Liver (tissue), 3 donors: ENCODE data around the gene MAPK8IP3.

Experiments
- CTCF ChIP-seq: fragments of 150-350 bp; IDR thresholded peaks from 2 replicates; pipeline ENCODE4 v1.5.1; 2017; ENCODE audit warnings: improper control_type of control experiment, low read depth, low read length; ENCODE audit not compliant: missing input control
- GABPA ChIP-seq, 2 donors: IDR thresholded peaks in 1 of 2; conservative IDR thresholded peaks in 1 of 2; 2 replicates each; pipeline ENCODE4 v1.6.1; 2016; ENCODE audit warnings: antibody characterized with exemption in 2 of 2, mild to moderate bottlenecking in 1 of 2, moderate library complexity in 1 of 2
- MAX ChIP-seq: IDR thresholded peaks from 2 replicates; pipeline ENCODE4 v1.6.1; 2016; ENCODE audit warnings: antibody characterized with exemption
- SP1 ChIP-seq: IDR thresholded peaks from 2 replicates; pipeline ENCODE4 v1.6.1; 2018; ENCODE audit warnings: antibody characterized with exemption, mild to moderate bottlenecking
- donor health status: healthy.
- donor health status: healthy.

GRCh38 chr16:1727651-1728624 lies 21.9 kb downstream of the MAPK8IP3 start:
- TF ChIP-seq CTCF (no peak), MAX (no peak), GABPA (IDR thresholded peaks at IDR 0.05 in 1 of 2, conservative IDR thresholded peaks at IDR 0.05 in 1 of 2) (no peak), SP1 (no peak)
